K562 (cell line): ENCODE results near the gene ATF5. TPM values are rescaled to one million over a fixed set of nuclear protein-coding genes. Genes with fewer than 3 reads are reported as not detected.

Experiments used
- ATAC-seq: fragments of 200-7000 bp; cut with Tn5 transposase; 3 replicates; pipeline ENCODE4 v1.9.1; 2020; ENCODE audit warnings: moderate library complexity
- BruUV-seq: library from RNA; stranded (reverse); fragments of 400-500 nt; replicated peaks from 2 replicates; lab custom pipeline; 2021; lab: Mats Ljungman, UMichigan
- CTCF ChIA-PET: fragments of 300-600 bp; formaldehyde crosslinking; extraction: SDS; loops from one replicate; lab custom pipeline; 2021; ENCODE audit warnings: low intra/inter-chr PET ratio; lab: Yijun Ruan, JAX
- POLR2A ChIA-PET: fragments of 300-600, 350-650 bp; sonication (Branson Sonifier 250); formaldehyde crosslinking; extraction: SDS; loops from one replicate; lab custom pipeline; 2021; ENCODE audit warnings: antibody characterized with exemption, inconsistent platforms; lab: Yijun Ruan, JAX
- DNase-seq, 4 experiments: peaks; one replicate each; pipeline versions ENCODE4 v3.0.0 to v3.0.0-alpha.2; 2011 to 2018; ENCODE audit warnings: low spot score in 3 of 4, mixed read lengths in 3 of 4; ENCODE audit errors: extremely low read depth in 1 of 4
- FAIRE-seq: peaks from 2 replicates; lab custom pipeline; 2011; peaks lifted over from hg19 to GRCh38; lab: Jason Lieb, UNC
- H2AFZ ChIP-seq: 2 replicates; pipeline ENCODE4 v1.6.0; 2011; ENCODE audit warnings: low read depth, low read length, control low read depth, inconsistent platforms
- H3K27ac ChIP-seq: fragments of 200-600 bp; 3 replicates; pipeline ENCODE4 v1.8.0; 2011; ENCODE audit warnings: low read depth, mild to moderate bottlenecking, control low read depth, inconsistent platforms, low read length, moderate library complexity, mixed read lengths; ENCODE audit errors: extremely low read depth
- H3K27me3 ChIP-seq, 2 experiments: fragments of 300-600 bp in 1 of 2; 2 replicates in 1 of 2; 3 replicates in 1 of 2; pipeline versions ENCODE4 v1.6.0 to v1.8.0; 2011; ENCODE audit warnings: inconsistent platforms in 2 of 2, low read length in 2 of 2, mild to moderate bottlenecking in 1 of 2, mixed read lengths in 1 of 2, moderate library complexity in 1 of 2; ENCODE audit not compliant: control insufficient read depth in 2 of 2, insufficient read depth in 2 of 2
- H3K36me3 ChIP-seq: fragments of 300-600 bp; 3 replicates; pipeline ENCODE4 v1.8.0; 2011; ENCODE audit warnings: mild to moderate bottlenecking, low read length, inconsistent platforms; ENCODE audit not compliant: control insufficient read depth, insufficient read depth
- H3K4me1 ChIP-seq, 2 experiments: fragments of 200-600 bp in 1 of 2; replicated peaks in 1 of 2; 2 replicates in 1 of 2; 3 replicates in 1 of 2; pipeline versions ENCODE4 v1.5.1 to v1.8.0; 2011; ENCODE audit warnings: inconsistent platforms in 2 of 2, low read length in 2 of 2, mild to moderate bottlenecking in 1 of 2, mixed read lengths in 1 of 2, moderate library complexity in 1 of 2; ENCODE audit not compliant: control insufficient read depth in 2 of 2, insufficient read depth in 2 of 2
- H3K4me2 ChIP-seq: 2 replicates; pipeline ENCODE4 v1.6.1; 2011; ENCODE audit warnings: low read length, control low read depth, inconsistent platforms, mixed read lengths; ENCODE audit not compliant: insufficient read depth
- H3K4me3 ChIP-seq: fragments of 200-600 bp; sonication (generic), shearing (Covaris generic); 2 replicates; pipeline ENCODE4 v1.5.1; 2016; ENCODE audit warnings: control low read depth, inconsistent platforms
- H3K79me2 ChIP-seq: fragments of 200-600 bp; 3 replicates; pipeline ENCODE4 v1.8.0; 2011; ENCODE audit warnings: low read length, inconsistent platforms; ENCODE audit not compliant: control insufficient read depth, insufficient read depth
- H3K9ac ChIP-seq, 2 experiments: 2 replicates each; pipeline versions ENCODE4 v1.6.0 to v1.6.1; 2011; ENCODE audit warnings: low read depth in 2 of 2, low read length in 2 of 2, control low read depth in 1 of 2, inconsistent platforms in 1 of 2, mild to moderate bottlenecking in 1 of 2, mixed read lengths in 1 of 2; ENCODE audit not compliant: insufficient read depth in 1 of 2
- H3K9me1 ChIP-seq: one replicate; pipeline ENCODE4 v1.6.0; 2011; ENCODE audit warnings: inconsistent platforms, mild to moderate bottlenecking, low read length, moderate library complexity; ENCODE audit not compliant: control insufficient read depth, insufficient read depth
- H3K9me3 ChIP-seq: replicated peaks from 2 replicates; pipeline ENCODE4 v1.5.1; 2011; ENCODE audit warnings: low read depth, low read length, inconsistent platforms; ENCODE audit not compliant: control insufficient read depth, insufficient read depth
- H4K20me1 ChIP-seq: replicated peaks from 2 replicates; pipeline ENCODE4 v1.6.1; 2011; ENCODE audit warnings: low read length, inconsistent platforms, mixed read lengths; ENCODE audit not compliant: control insufficient read depth, insufficient read depth
- RBBP5 ChIP-seq: fragments of 200-600 bp; sonication (generic); IDR thresholded peaks from 2 replicates; pipeline ENCODE4 v1.6.1; 2012; ENCODE audit warnings: borderline replicate concordance, mild to moderate bottlenecking, low read length, control low read depth, inconsistent platforms; ENCODE audit not compliant: insufficient read depth, poor library complexity, severe bottlenecking
- RBFOX2 ChIP-seq: fragments of 200-400 bp; formaldehyde crosslinking; IDR thresholded peaks from 2 replicates; pipeline ENCODE4 v1.6.1; 2017; ENCODE audit warnings: low read depth, mild to moderate bottlenecking, low read length, moderate library complexity
- WGBS: fragments of 100-300 bp; shearing (Covaris generic); methylation state at CpG from one replicate; pipeline ENCODE4 v1.1.6; 2016; ENCODE audit warnings: low coverage, mixed read lengths; ENCODE audit not compliant: insufficient coverage; ENCODE audit errors: missing lambda C conversion rate; 5-methylcytosine and 5-hydroxymethylcytosine counted together
- in situ Hi-C: fragments of 300-500 bp; cut with MboI; formaldehyde crosslinking; loops from 4 replicates; pipeline ENCODE4 v1.15.0; 2018; ENCODE audit warnings: inconsistent platforms, mixed read lengths
- intact Hi-C: fragments of 100-400 bp; cut with micrococcal nuclease; formaldehyde crosslinking; loops from 2 replicates; pipeline ENCODE4 v1.14.2; 2022
- polyA plus RNA-seq, 8 experiments: library from polyadenylated mRNA; depleted of rRNA in 4 of 8; stranded (reverse) in 5 of 8; unstranded in 3 of 8; fragments of >200 nt; fragmentation: Nextera tagmentation in 2 of 8; fragmentation: Illumina TruSeq in 1 of 8; extraction: Ambion mirVana in 2 of 8; extraction: Trizol in 1 of 8; gene quantifications; 2 replicates each; pipeline versions ENCODE4 v1.2.1 to v1.2.3, GENCODE V29; 2011 to 2014; ENCODE audit warnings: inconsistent platforms in 1 of 8, missing spikeins in 1 of 8
- total RNA-seq, 7 experiments: library from RNA; depleted of rRNA in 6 of 7; stranded (reverse); fragments of >200 nt in 6 of 7; fragmentation: Illumina TruSeq in 2 of 7; extraction: Trizol in 2 of 7; gene quantifications; 2 replicates each; pipeline versions ENCODE4 v1.2.1 to v1.2.3, GENCODE V29; 2011 to 2021; ENCODE audit warnings: low replicate concordance in 1 of 7

ATF5 gene
- total and polyA plus RNA-seq, 9 of the 15 experiments (the other 6 are each of a cell fraction or from before 2014, with no cell fraction given) = 3.0 to 57.6 (median 11.1) TPM

GRCh38 chr19:49921871-49922795, 6.9 kb upstream of the ATF5 start:
- Histone ChIP-seq H3K9me3 (no peaks in the 10 kb centered on the region), H3K79me2 (peaks cover 95% of the 10 kb centered on the region), H4K20me1 (peaks cover 28% of the 10 kb centered on the region), H3K4me3 (no peak overlapping the region), H3K4me1 (peaks cover 22 to 45% of the 10 kb centered on the region in 2 experiments), H3K36me3 (peaks cover 96% of the 10 kb centered on the region), H3K27me3 (no peaks in the 10 kb centered on the region), H3K9ac (peak overlapping the region in 1 of 2 experiments; percentile 75; a peak in 1 of 4 replicates), H3K4me2 (no peak overlapping the region), H3K27ac (no peak overlapping the region; the same call in 2 of the 3 replicates), H2AFZ (no peak overlapping the region), H3K9me1 (peaks cover 9% of the 10 kb centered on the region)
- TF ChIP-seq RBFOX2 (peak; percentile 68), RBBP5 (no peak)
- ChIA-PET POLR2A (interaction anchor here (0.6 to 1.2 kb wide), 5 partner anchors 8 to 797 kb away, joined by 3 to 6 read pairs (median 4); no protein-coding TSS in a partner anchor), CTCF (no interaction called here)
- intact Hi-C loops = no loop called here
- in situ Hi-C loops = no loop called here
- WGBS = 89% methylated on average over 21 of the region's 22 CpGs
- DNase-seq (no peak), FAIRE-seq (no peak), ATAC-seq (no peak)
- no TSS peak for BruUV-seq
